Stimulated activated CD4-positive, alpha-beta T cell treated with anti-CD3 and anti-CD28 coated beads, Interleukin-2, amount 100 ng/mL, for 48 hours (primary cell): Measurements from ENCODE around the gene ARPC3.
"Not testable (repeated sequence)": the region's sequence is repeated elsewhere in the genome, so short reads cannot be mapped to it uniquely, and the experiment has no call there.

Source experiments
- DNase-seq, 2 donors: peaks; one replicate each; pipeline ENCODE4 v3.0.0-alpha.2; 2020

Gene ARPC3

GRCh38 chr12:110410086-110410485 is 40.1 kb downstream of the ARPC3 start:
- not testable (repeated sequence) for DNase-seq

DNA sequence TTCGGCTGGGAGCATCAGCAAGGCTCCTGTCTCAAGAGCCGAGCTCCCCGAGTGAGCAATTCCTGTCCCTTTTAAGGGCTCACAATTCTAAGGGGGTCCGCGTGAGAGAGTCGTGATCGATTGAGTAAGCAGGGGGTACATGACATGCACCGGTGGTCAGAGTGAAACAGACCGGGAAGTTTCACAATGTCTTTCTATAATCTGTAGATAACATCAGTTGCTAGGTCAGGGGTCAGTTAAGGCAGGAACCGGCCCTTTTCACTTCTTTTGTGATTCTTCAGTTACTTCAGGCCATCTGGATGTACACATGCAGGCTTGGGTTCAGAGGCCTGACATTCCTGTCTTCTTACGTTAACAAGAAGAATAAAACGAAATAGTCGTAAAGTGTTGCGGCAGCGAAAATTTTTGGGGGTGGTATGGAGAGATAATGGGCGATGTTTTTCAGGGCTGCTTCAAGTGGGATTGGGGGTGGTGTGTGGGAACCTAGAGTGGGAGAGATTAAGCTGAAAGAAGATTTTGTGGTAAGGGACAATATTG is 44.9 kb downstream of the ARPC3 start:
- DNase-seq, result not testable (repeated sequence)

- peak; percentile 75 for DNase-seq
Observed at GRCh38 chr12:110403976-110404682, 46.0 kb downstream of the ARPC3 start.

- DNase-seq, result peak; percentile 80 to 82
Observed at GRCh38 chr12:110403146-110403975, 46.8 kb downstream of the ARPC3 start, which contains the start of gene ANAPC7. ANAPC7 (minus strand) TSS chr12:110403708; CDS start chr12:110403627, 81 bp downstream.
